MCF 10A (cell line): ENCODE results near the gene GPX4. TPM values are rescaled to one million over a fixed set of nuclear protein-coding genes. Genes with fewer than 3 reads are reported as not detected.

Source experiments
- BruUV-seq: library from RNA; stranded (reverse); fragments of 400-500 nt; replicated peaks from 2 replicates; lab custom pipeline; 2021; lab: Mats Ljungman, UMichigan
- CTCF ChIA-PET: fragments of 300-600 bp; sonication (Branson Sonifier 250); formaldehyde crosslinking; extraction: SDS; loops from one replicate; lab custom pipeline; 2021; ENCODE audit warnings: antibody characterized with exemption, inconsistent platforms; lab: Yijun Ruan, JAX
- POLR2A ChIA-PET: fragments of 300-600, 350-650 bp; sonication (Branson Sonifier 250); formaldehyde crosslinking; extraction: SDS; loops from one replicate; lab custom pipeline; 2020; ENCODE audit warnings: antibody characterized with exemption, inconsistent platforms; lab: Yijun Ruan, JAX
- DNase-seq: peaks from one replicate; pipeline ENCODE4 v3.0.0-alpha.2; 2018; ENCODE audit not compliant: unreplicated experiment
- H3K27ac Mint-ChIP-seq: one replicate; pipeline ENCODE4 v1.8.0; 2022; ENCODE audit warnings: mild to moderate bottlenecking, low read depth, mixed read lengths; ENCODE audit not compliant: unreplicated experiment
- H3K27me3 Mint-ChIP-seq: one replicate; pipeline ENCODE4 v1.8.0; 2022; ENCODE audit warnings: mixed read lengths; ENCODE audit not compliant: insufficient read depth, unreplicated experiment
- H3K36me3 Mint-ChIP-seq: one replicate; pipeline ENCODE4 v1.8.0; 2022; ENCODE audit warnings: mild to moderate bottlenecking, moderate library complexity, mixed read lengths; ENCODE audit not compliant: insufficient read depth, unreplicated experiment
- H3K4me1 Mint-ChIP-seq: one replicate; pipeline ENCODE4 v1.8.0; 2022; ENCODE audit warnings: mixed read lengths; ENCODE audit not compliant: insufficient read depth, unreplicated experiment
- H3K4me3 Mint-ChIP-seq: one replicate; pipeline ENCODE4 v1.8.0; 2022; ENCODE audit warnings: mild to moderate bottlenecking, moderate library complexity, mixed read lengths; ENCODE audit not compliant: unreplicated experiment
- H3K9me3 Mint-ChIP-seq: one replicate; pipeline ENCODE4 v1.8.0; 2022; ENCODE audit warnings: mixed read lengths; ENCODE audit not compliant: unreplicated experiment
- CTCF ChIP-seq: fragments of 200-600 bp; IDR thresholded peaks from one replicate; pipeline ENCODE4 v1.8.0; 2022; ENCODE audit warnings: antibody characterized with exemption, mild to moderate bottlenecking; ENCODE audit not compliant: unreplicated experiment
- intact Hi-C: fragments of 100-400 bp; cut with micrococcal nuclease; formaldehyde crosslinking; loops from 2 replicates; pipeline ENCODE4 v1.14.1; 2022
- total RNA-seq: library from RNA; stranded (reverse); gene quantifications from 2 replicates; pipeline ENCODE4 v1.2.3, GENCODE V29; 2022

GPX4 gene
- total RNA-seq, 1 experiment from 2014 or later: 191 TPM

DNA sequence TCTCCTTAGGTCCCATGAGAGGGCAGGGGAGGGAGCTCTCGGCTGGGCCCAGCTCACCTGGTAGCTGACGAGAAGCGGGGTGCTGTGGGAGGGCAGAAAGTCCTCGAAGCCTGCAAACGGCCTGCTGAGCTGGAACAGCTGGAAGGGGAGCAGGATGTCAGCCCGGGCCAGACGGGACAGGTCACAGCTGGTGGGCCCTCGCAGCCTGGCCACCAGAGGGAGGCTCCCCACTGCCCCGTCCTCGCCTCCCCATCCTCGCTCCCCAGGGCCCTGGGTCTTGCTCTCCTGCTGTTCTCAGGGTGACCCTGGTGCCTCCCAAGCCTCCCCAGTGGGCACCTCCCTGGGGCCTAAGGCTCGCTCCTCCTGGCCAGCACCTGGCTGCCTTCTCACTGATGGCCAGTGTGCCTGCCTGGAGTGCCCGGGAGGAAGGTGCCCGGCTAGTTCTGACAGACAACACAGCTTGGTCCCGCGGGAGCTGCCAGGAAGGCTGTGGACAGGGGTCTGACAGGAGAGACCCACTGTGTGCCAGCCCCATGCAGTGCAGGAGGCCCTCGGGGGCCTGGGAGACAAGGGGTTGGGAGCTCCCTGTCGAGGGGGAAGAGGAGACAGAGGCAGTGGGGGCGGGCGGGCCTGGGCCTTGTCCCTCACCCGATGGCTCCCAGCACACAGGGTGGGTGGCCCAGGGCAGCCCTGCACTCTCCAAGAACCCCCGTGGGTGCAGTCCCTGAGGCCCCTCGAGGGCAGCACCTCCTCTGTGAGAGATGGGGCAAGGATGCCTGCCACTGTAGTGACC, 20.3 kb downstream of the GPX4 start:
- POLR2A ChIA-PET: interaction anchor here (1.4 to 1.6 kb wide), 2 partner anchors 10 to 31 kb away, joined by 4 to 7 read pairs; no protein-coding TSS in a partner anchor
- DNase-seq: no peak
- CTCF ChIA-PET: interaction anchor here (0.5 to 0.8 kb wide), 3 partner anchors 12 to 313 kb away, joined by 3 to 4 read pairs (median 3); no protein-coding TSS in a partner anchor
- Mint-ChIP-seq H3K9me3 (no peaks in the 10 kb centered on the region), H3K4me1 (peaks cover 8% of the 10 kb centered on the region), H3K4me3 (no peak overlapping the region), H3K27me3 (no peaks in the 10 kb centered on the region), H3K27ac (no peak overlapping the region), H3K36me3 (peaks cover 86% of the 10 kb centered on the region)
- intact Hi-C loops: no loop called here
- no peak for TF ChIP-seq CTCF
- no TSS peak for BruUV-seq

- DNase-seq: peak; percentile 84
- H3K4me3 Mint-ChIP-seq: no peak overlapping the region
- H3K4me1 Mint-ChIP-seq: peaks cover 8% of the 10 kb centered on the region
- no peaks in the 10 kb centered on the region for H3K9me3 Mint-ChIP-seq
- TSS peak; percentile 14 for BruUV-seq
- intact Hi-C loops: no loop called here
- no peak for TF ChIP-seq CTCF
- ChIA-PET POLR2A (interaction anchor here (0.6 to 0.8 kb wide), 2 partner anchors 20 to 36 kb away, joined by 3 read pairs; no protein-coding TSS in a partner anchor), CTCF (no interaction called here)
- peaks cover 85% of the 10 kb centered on the region for H3K36me3 Mint-ChIP-seq
- no peak overlapping the region for H3K27ac Mint-ChIP-seq
- H3K27me3 Mint-ChIP-seq: no peaks in the 10 kb centered on the region
Observed at GRCh38 chr19:1125601-1126467, 22.0 kb downstream of the GPX4 start.

GRCh38 chr19:1126984-1127760, 23.4 kb downstream of the GPX4 start:
- Mint-ChIP-seq H3K9me3 (no peaks in the 10 kb centered on the region), H3K4me3 (no peak overlapping the region), H3K36me3 (peaks cover 72% of the 10 kb centered on the region), H3K27me3 (no peaks in the 10 kb centered on the region), H3K4me1 (peaks cover 8% of the 10 kb centered on the region), H3K27ac (peak overlapping the region; percentile 31)
- CTCF ChIA-PET: no interaction called here
- BruUV-seq: no TSS peak
- no peak for DNase-seq
- no peak for TF ChIP-seq CTCF
- POLR2A ChIA-PET: interaction anchor here (0.7 to 1.5 kb wide), 3 partner anchors 15 to 24 kb away, joined by 3 to 4 read pairs (median 3); no protein-coding TSS in a partner anchor
- intact Hi-C loops: no loop called here
